Heart right ventricle (tissue), 16 donors: Measurements from ENCODE around the gene SELENOF. TPM values are rescaled to one million over a fixed set of nuclear protein-coding genes. Genes with fewer than 3 reads are reported as not detected.

Experiments used
- ATAC-seq, 8 donors: fragments of 200-7000 bp; cut with Tn5 transposase; one replicate each; pipeline ENCODE4 v1.9.1; 2020; ENCODE audit warnings: mild to moderate bottlenecking in 8 of 8, moderate library complexity in 8 of 8, moderate number of reproducible peaks in 1 of 8
- DNase-seq, 2 donors: peaks; one replicate each; pipeline ENCODE4 v3.0.0-alpha.2; 2020
- H3K27ac ChIP-seq, 10 donors: fragments of 200-600 bp; sonication (generic) in 2 of 10; one replicate each; pipeline versions ENCODE4 v1.5.0 to v1.8.0; 2020 to 2022; ENCODE audit warnings: mild to moderate bottlenecking in 3 of 10
- H3K27me3 ChIP-seq, 7 donors: fragments of 200-600 bp; one replicate each; pipeline ENCODE4 v1.8.0; 2021 to 2022; ENCODE audit warnings: mild to moderate bottlenecking in 2 of 7
- H3K36me3 ChIP-seq, 9 donors: fragments of 200-600 bp; sonication (generic) in 1 of 9; one replicate each; pipeline versions ENCODE4 v1.5.0 to v1.8.0; 2020 to 2022; ENCODE audit warnings: mild to moderate bottlenecking in 2 of 9
- H3K4me1 ChIP-seq, 9 donors: fragments of 200-600 bp; sonication (generic) in 1 of 9; one replicate each; pipeline versions ENCODE4 v1.5.0 to v1.8.0; 2020 to 2022; ENCODE audit warnings: mild to moderate bottlenecking in 4 of 9
- H3K4me3 ChIP-seq, 10 donors: fragments of 200-600 bp; sonication (generic) in 2 of 10; one replicate each; pipeline versions ENCODE4 v1.5.0 to v1.8.0; 2020 to 2022; ENCODE audit warnings: mild to moderate bottlenecking in 7 of 10, moderate library complexity in 2 of 10
- H3K9me3 ChIP-seq, 11 donors: fragments of 200-600 bp in 10 of 11; sonication (generic) in 2 of 11; one replicate each; pipeline versions ENCODE4 v1.5.0 to v1.8.0; 2013 to 2022; ENCODE audit warnings: mild to moderate bottlenecking in 2 of 11, control low read depth in 1 of 11, moderate library complexity in 1 of 11
- CTCF ChIP-seq, 9 donors: fragments of 200-600 bp; sonication (generic) in 2 of 9; IDR thresholded peaks; one replicate each; pipeline versions ENCODE4 v1.5.0 to v1.8.0; 2021 to 2022; ENCODE audit warnings: antibody characterized with exemption in 9 of 9, mild to moderate bottlenecking in 5 of 9, moderate library complexity in 1 of 9
- WGBS, 2 donors: extraction: QIAGEN DNeasy Blood & Tissue Kit; methylation state at CpG; one replicate each; pipeline ENCODE4 v1.1.7; 2013; ENCODE audit warnings: inconsistent platforms in 1 of 2; 5-methylcytosine and 5-hydroxymethylcytosine counted together
- intact Hi-C, 10 donors: fragments of 100-400 bp; cut with DNase I; formaldehyde crosslinking; loops; one replicate each; pipeline versions ENCODE4 v1.11.1 to v1.14.2; 2022
- polyA plus RNA-seq, 2 donors: library from polyadenylated mRNA; stranded (reverse); fragments of 200-250 nt; gene quantifications; one replicate each; pipeline ENCODE4 v1.2.3, GENCODE V29; 2013
- total RNA-seq, 10 donors: library from RNA; stranded (reverse); fragmentation: NEBNext Ultra II Directional in 3 of 10; extraction: Animal tissue kit (Norgen Biotek cat#: 25700) in 3 of 10; gene quantifications; one replicate each; pipeline versions ENCODE4 v1.2.1 to v1.2.4, GENCODE V29; 2021 to 2023
- donor health status: Arrhythmogenic right ventricular cardiomyopathy.
- donor health status: ischemic (EF 13 %, LVEDD 7.1; RV severe dilation, severe dysfunction).
- donor health status: healthy with polysubstance abuse.
- donor health status: DM: no; HTN: yes; CAD: no.
- donor health status: DM: no; HTN: no; CAD: no.
- donor health status: ischemic (EF 25% LVEDD 6.9; RV normal size, moderate dysfunction).
- donor health status: ischemic (EF 25% LVEDD 5.7; RV mildly dilated, moderate dysfunction).
- donor health status: healthy.
- donor health status: DM: yes; HTN: yes; CAD: no.
- donor health status: Ischemic cardiomyopathy.
- donor health status: ischemic (EF 35%, LVEDD 5.7; RV mildly dilated, moderate dysfunction).
- donor health status: nonischemic (EF 11% LVEDD 7.7; RV severe dilation, severe dysfunction).
- donor health status: DM: yes; HTN: yes; CAD: no.
- donor health status: PGD.
- donor health status: ischemic (EF 29% LVEDD 5.4; RV normal size, mild dysfunction).
- donor health status: nonischemic (EF 23%, LVEDD 6.1; RV moderate dilation, normal function).

SELENOF gene
- total and polyA plus RNA-seq, 12 donors = 48.2 to 104 (median 73.4) TPM

DNA sequence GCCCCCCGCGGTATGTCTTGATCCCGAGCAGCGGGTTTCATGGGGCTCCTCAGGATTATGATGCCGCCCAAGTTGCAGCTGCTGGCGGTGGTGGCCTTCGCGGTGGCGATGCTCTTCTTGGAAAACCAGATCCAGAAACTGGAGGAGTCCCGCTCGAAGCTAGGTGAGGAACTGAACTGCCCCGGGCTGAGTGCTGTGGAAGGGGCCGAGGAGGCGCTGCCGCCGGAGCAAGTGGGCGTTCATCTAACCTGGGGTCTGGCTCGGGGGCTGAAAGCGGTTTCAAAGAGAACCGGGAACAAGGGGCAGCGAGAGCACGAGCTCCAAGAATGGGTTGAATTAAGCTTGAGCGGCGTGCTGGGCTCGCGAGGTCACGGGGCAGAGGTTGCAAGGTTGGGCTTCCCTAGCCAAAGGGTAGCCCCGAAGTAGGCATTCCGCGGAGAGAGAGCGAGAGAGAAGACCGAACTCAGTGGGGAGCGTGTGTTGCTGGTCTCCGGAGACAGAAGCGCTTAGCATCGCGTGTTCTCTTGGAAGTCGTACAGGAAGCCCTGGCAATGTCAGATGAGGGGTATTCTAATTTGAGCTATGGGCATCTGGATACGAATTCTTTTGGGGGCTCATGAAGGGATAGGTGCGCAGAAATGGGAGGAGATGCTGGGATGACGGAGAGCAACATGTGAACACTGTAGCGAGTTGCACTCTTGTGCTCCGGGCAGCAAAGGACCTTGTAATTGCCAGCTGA is 1.2 kb upstream of the SELENOF start:
- 0 to 1% methylated on average over 43 of the region's 43 CpGs for WGBS, 2 donors
- intact Hi-C loops = loop anchor here in 4 of 10 donors (5.0 to 10.0 kb wide), 4 partner anchors 52 to 520 kb away; partner anchors contain the start of genes SH3GLB1 (in 3 of the 4) and ODF2L (in 1 of the 4)
- ATAC-seq (peak; percentile 15 to 58 (median 44)), DNase-seq (peak; percentile 34 to 53)
- H3K27ac ChIP-seq = peak overlapping the region; percentile 36 to 97 (median 86)
- peaks cover 0 to 5% (median 0%) of the 10 kb centered on the region in 9 donors for H3K36me3 ChIP-seq
- peak overlapping the region; percentile 67 to 94 (median 91) for H3K4me3 ChIP-seq
- H3K9me3 ChIP-seq = no peaks in the 10 kb centered on the region
- peaks cover 0 to 41% (median 30%) of the 10 kb centered on the region in 9 donors for H3K4me1 ChIP-seq
- no peak for TF ChIP-seq CTCF (IDR thresholded peaks at IDR 0.05)
- no peaks in the 10 kb centered on the region for H3K27me3 ChIP-seq

- 1% methylated on average over 23 to 45 of the region's 45 CpGs for WGBS, 2 donors
- ATAC-seq = no peak
- Histone ChIP-seq H3K4me3 (peak within 1 kb of the TSS; percentile 67 to 94 (median 91)), H3K9me3 (no peaks in the 10 kb centered on the region), H3K27ac (peak within 1 kb of the TSS; percentile 80 to 97 (median 92)), H3K27me3 (no peaks in the 10 kb centered on the region), H3K36me3 (peaks cover 0 to 10% (median 0%) of the 10 kb centered on the region in 9 donors), H3K4me1 (peaks cover 0 to 41% (median 30%) of the 10 kb centered on the region in 9 donors)
- intact Hi-C loops = loop anchor here in 4 of 10 donors (10.0 kb wide), 3 partner anchors 200 to 520 kb away; partner anchors contain the start of genes SH3GLB1 (in 3 of the 4) and ODF2L (in 1 of the 4)
- TF ChIP-seq CTCF (IDR thresholded peaks at IDR 0.05) = no peak
- no peak for DNase-seq
Measured at GRCh38 chr1:86914601-86914997, 673 bp upstream of the SELENOF start, which contains the start of gene HS2ST1. Gene HS2ST1, plus strand, starts transcription at chr1:86914635.

DNA sequence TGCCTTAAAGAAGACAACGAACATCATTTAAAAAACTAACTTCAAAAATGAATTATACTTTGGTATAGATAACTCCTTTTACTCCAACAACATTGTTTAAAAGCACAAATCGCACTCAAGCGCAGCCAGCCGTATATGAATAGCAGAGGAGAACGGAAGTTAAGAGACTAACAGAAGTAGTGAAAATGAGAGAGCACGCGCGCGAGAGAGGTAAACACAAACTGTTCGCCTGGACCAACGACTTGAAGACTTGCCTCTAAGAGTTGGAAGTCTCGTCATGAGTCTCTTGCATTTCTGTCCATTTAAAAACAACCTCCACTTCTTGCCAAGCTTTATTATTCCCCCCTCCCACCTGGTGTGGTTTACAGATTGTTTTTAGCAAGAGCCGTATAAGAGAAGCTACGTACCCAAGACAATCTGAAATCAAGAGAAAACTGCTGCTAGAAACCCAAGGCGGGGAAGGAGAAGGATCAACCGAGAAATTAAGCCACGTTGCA is 479 bp downstream of the SELENOF start:
- no peaks in the 10 kb centered on the region for H3K9me3 ChIP-seq
- H3K27ac ChIP-seq = peak overlapping the region; percentile 80 to 97 (median 92)
- DNase-seq (no peak), ATAC-seq (no peak)
- peaks cover 0 to 44% (median 36%) of the 10 kb centered on the region in 9 donors for H3K4me1 ChIP-seq
- TF ChIP-seq CTCF (IDR thresholded peaks at IDR 0.05) = no peak
- no peaks in the 10 kb centered on the region for H3K27me3 ChIP-seq
- peaks cover 0 to 18% (median 0%) of the 10 kb centered on the region in 9 donors for H3K36me3 ChIP-seq
- intact Hi-C loops = loop anchor here in 4 of 10 donors (10.0 kb wide), 3 partner anchors 199 to 519 kb away; partner anchors contain the start of genes SH3GLB1 (in 3 of the 4) and ODF2L (in 1 of the 4)
- peak overlapping the region; percentile 64 to 94 (median 84) for H3K4me3 ChIP-seq
- 0% methylated on average over 17 of the region's 17 CpGs for WGBS, 2 donors

GRCh38 chr1:86912281-86912900 is 1.5 kb downstream of the SELENOF start:
- DNase-seq = no peak
- 49 to 53% methylated on average over 6 of the region's 6 CpGs for WGBS, 2 donors
- no peaks in the 10 kb centered on the region for H3K9me3 ChIP-seq
- intact Hi-C loops = loop anchor here in 4 of 10 donors (10.0 kb wide), 3 partner anchors 198 to 518 kb away; partner anchors contain the start of genes SH3GLB1 (in 3 of the 4) and ODF2L (in 1 of the 4)
- no peak overlapping the region for H3K27ac ChIP-seq
- H3K4me1 ChIP-seq = peaks cover 0 to 44% (median 36%) of the 10 kb centered on the region in 9 donors
- ATAC-seq = no peak
- H3K4me3 ChIP-seq = peak overlapping the region in 8 of 10 donors; percentile 6 to 94 (median 85)
- no peaks in the 10 kb centered on the region for H3K27me3 ChIP-seq
- TF ChIP-seq CTCF (IDR thresholded peaks at IDR 0.05) = no peak
- peaks cover 0 to 18% (median 0%) of the 10 kb centered on the region in 9 donors for H3K36me3 ChIP-seq
